ENCODE measurements around the gene PCDHGC3.
"Not testable (repeated sequence)": the region's sequence is repeated elsewhere in the genome, so short reads cannot be mapped to it uniquely, and the experiment has no call there.

The PCDHGC3 gene

GRCh38 chr5:141475625-141476131 is at the start of gene PCDHGC3:
TSS of gene PCDHGC3 (plus strand) at chr5:141475966. CDS start at chr5:141476117, 151 bp downstream.
- FAIRE-seq, result peak; percentile 88

DNA sequence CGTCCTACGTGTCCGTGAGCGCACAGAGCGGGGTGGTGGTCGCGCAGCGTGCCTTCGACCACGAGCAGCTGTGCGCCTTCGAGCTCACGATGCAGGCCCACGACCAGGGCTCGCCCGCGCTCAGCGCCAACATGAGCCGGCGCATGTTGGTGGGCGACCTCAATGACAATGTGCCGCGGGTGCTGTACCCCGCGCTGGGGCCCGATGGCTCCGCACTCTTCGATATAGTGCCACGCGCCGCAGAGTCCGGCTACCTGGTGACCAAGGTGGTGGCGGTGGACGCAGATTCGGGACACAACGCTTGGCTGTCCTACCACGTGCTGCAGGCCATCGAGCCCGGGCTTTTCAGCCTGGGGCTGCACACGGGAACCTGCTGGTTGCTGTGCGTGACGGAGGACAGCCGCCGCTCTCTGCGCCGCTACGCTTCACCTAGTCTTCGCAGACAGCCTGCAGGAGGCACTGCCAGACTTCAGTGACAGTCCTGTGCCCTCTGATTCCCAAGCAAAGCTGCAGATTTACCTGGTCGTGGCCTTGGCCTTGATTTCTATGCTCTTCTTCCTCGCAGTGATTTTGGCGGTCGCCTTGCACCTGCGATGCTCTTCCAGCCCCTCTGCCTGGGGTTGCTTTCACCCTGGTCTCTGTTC is 47.9 kb upstream of the PCDHGC3 start:
- no peak for FAIRE-seq

DNA sequence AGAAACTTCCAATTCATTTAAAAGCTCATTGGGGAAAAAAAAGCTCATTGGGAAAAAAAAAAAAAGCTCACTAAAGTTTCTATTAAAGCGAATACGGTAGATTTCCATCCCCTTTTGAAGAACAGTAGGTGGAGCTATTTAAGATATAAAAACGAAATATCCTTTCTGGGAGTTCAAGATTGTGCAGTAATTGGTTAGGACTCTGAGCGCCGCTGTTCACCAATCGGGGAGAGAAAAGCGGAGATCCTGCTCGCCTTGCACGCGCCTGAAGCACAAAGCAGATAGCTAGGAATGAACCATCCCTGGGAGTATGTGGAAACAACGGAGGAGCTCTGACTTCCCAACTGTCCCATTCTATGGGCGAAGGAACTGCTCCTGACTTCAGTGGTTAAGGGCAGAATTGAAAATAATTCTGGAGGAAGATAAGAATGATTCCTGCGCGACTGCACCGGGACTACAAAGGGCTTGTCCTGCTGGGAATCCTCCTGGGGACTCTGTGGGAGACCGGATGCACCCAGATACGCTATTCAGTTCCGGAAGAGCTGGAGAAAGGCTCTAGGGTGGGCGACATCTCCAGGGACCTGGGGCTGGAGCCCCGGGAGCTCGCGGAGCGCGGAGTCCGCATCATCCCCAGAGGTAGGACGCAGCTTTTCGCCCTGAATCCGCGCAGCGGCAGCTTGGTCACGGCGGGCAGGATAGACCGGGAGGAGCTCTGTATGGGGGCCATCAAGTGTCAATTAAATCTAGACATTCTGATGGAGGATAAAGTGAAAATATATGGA is 45.2 kb upstream of the PCDHGC3 start, which contains the start of gene PCDHGA12:
PCDHGA12 (plus strand) TSS at position 176 of the 782 bp plus-strand sequence; CDS start at position 429, 253 bp downstream.
- no peak for FAIRE-seq

DNA sequence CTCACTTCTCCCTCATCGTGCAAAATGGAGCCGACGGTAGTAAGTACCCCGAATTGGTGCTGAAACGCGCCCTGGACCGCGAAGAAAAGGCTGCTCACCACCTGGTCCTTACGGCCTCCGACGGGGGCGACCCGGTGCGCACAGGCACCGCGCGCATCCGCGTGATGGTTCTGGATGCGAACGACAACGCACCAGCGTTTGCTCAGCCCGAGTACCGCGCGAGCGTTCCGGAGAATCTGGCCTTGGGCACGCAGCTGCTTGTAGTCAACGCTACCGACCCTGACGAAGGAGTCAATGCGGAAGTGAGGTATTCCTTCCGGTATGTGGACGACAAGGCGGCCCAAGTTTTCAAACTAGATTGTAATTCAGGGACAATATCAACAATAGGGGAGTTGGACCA is 44.5 kb upstream of the PCDHGC3 start:
- FAIRE-seq, result no peak

GRCh38 chr5:141432308-141432707 is 43.5 kb upstream of the PCDHGC3 start:
- not testable (repeated sequence) for FAIRE-seq

DNA sequence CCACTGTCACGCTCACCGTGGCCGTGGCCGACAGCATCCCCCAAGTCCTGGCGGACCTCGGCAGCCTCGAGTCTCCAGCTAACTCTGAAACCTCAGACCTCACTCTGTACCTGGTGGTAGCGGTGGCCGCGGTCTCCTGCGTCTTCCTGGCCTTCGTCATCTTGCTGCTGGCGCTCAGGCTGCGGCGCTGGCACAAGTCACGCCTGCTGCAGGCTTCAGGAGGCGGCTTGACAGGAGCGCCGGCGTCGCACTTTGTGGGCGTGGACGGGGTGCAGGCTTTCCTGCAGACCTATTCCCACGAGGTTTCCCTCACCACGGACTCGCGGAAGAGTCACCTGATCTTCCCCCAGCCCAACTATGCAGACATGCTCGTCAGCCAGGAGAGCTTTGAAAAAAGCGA is 43.0 kb upstream of the PCDHGC3 start:
- FAIRE-seq, result not testable (repeated sequence)

GRCh38 chr5:141434006-141434405 is 41.8 kb upstream of the PCDHGC3 start:
- no peak for FAIRE-seq

DNA sequence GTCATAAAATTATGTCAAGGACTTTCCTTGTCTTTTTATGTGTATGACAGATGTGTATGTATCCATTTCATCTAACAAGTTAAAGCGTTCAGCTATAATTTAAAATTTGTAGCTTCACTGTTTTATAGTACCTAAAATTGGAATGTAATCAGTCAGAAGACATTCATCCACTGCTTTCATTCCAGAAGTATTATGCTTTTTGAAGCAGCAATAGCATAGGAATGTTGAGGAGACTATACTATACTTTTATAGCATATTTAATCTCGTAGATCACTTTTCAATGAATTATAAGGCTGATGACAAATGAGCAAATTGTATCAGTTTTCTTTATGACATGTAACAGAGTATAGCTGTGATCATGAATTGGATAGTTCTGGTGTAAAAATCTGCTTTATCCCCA is 38.5 kb upstream of the PCDHGC3 start:
- no peak for FAIRE-seq

GRCh38 chr5:141439411-141440141 is 36.2 kb upstream of the PCDHGC3 start:
- FAIRE-seq, result no peak

DNA sequence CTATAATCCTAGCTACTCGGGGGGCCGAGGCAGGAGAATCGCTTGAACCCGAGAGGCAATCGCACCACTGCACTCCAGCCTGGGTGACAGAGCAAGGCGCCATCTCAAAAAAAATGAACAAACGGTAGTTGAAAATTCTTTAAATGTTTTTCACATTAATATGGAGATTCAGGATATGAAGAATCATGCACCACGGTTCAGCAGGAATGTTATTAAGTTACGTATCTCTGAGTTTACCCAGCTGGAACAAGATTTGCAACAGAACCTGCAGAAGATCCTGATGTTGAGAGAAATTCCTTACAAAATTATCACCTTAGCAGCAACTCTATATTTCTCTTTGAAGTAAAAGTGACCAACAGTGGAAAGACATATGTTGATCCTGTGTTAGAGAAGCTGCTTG is 35.4 kb upstream of the PCDHGC3 start:
- FAIRE-seq, result no peak

DNA sequence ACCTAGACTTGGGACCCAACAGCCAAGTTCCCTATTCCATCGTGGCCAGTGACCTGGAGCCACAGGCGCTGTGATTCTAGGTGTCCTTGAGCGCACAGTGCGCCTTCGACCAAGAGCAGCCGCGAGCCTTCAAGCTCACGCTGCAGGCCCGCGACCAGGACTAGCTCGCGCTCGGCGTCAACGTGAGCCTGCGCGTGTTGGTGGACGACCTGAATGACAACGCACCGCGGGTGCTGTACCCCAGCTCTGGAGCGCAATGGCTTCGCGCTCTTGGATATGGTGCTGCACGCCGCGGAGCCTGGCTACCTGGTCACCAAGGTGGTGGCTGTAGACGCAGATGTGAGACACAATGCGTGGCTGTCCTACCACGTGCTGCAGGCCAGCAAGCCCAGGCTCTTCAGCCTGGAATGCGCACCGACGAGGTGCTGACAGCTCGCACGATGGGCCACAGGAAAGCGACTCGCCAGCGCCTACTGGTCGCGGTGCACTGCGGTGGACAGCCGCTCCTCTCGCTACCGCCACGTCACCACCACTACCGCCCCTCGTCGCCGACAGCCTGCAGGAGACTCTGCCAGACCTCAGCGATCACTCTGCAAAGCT is 34.1 kb upstream of the PCDHGC3 start:
- FAIRE-seq, result no peak

GRCh38 chr5:141465351-141465750 is 10.4 kb upstream of the PCDHGC3 start:
- no peak for FAIRE-seq

DNA sequence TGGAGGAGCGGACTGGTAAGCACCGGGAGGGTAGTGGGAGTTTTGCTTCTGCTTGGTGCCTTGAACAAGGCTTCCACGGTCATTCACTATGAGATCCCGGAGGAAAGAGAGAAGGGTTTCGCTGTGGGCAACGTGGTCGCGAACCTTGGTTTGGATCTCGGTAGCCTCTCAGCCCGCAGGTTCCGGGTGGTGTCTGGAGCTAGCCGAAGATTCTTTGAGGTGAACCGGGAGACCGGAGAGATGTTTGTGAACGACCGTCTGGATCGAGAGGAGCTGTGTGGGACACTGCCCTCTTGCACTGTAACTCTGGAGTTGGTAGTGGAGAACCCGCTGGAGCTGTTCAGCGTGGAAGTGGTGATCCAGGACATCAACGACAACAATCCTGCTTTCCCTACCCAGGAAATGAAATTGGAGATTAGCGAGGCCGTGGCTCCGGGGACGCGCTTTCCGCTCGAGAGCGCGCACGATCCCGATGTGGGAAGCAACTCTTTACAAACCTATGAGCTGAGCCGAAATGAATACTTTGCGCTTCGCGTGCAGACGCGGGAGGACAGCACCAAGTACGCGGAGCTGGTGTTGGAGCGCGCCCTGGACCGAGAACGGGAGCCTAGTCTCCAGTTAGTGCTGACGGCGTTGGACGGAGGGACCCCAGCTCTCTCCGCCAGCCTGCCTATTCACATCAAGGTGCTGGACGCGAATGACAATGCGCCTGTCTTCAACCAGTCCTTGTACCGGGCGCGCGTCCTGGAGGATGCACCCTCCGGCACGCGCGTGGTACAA is 556 bp downstream of the PCDHGC3 start:
- FAIRE-seq, result no peak

GRCh38 chr5:141477044-141477575 is 1.3 kb downstream of the PCDHGC3 start:
- FAIRE-seq, result no peak

- no peak for FAIRE-seq
These were observed 2.0 kb downstream of the PCDHGC3 start for GRCh38 chr5:141477815-141478214.

- peak; percentile 5 for FAIRE-seq
These were observed 2.7 kb downstream of the PCDHGC3 start for GRCh38 chr5:141478321-141478945.

- FAIRE-seq, result no peak
These were observed 4.0 kb downstream of the PCDHGC3 start for GRCh38 chr5:141479776-141480175.

- no peak for FAIRE-seq
These were observed 8.1 kb downstream of the PCDHGC3 start for GRCh38 chr5:141483902-141484301.

DNA sequence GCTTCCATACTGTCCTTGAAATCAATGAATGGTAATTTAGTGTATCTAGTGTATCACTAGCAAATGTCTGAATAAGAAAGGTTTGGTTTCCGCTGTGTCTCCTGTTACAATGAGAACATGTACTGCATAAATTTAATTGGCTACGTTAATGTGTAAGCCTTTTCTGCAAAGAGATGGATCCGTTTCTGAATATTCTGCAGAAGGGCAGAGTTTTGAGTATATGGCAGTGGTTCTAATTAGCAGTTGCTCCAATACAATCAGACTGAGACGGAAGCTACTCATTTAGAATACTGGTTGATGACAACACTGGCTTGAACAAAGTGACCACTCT is 8.5 kb downstream of the PCDHGC3 start:
- no peak for FAIRE-seq

DNA sequence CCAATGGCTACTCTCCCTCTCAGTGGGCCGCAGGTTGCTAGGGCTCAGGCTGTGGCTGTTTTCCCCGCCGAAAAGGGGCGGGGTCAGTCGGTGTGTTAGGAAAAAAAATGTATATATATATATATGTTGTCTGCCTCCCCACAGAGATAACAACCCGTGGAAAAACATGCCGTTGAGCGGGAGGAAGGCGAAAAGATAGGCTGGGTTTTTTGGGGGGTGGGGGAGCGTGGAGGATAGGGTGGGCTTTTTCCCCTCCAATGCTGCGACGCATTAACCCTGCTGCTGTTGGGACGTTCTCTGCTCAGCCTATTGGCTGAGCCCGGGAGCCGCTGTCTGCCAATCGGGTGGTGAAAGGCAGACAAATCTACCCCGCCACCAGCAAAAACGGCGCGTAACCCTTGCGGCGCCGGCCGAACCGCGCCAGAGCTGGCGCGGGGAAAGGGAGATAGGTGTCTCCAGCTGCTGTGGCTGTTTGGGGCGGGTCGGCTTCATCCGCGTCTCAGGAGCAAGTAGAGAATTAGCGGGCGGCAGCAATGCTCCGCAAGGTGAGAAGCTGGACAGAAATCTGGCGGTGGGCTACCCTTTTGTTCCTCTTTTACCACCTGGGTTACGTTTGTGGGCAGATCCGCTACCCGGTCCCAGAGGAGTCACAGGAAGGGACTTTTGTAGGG is 9.0 kb downstream of the PCDHGC3 start, which contains the start of gene PCDHGC4:
PCDHGC4 (plus strand) TSS at position 390 of the 671 bp plus-strand sequence; CDS start at position 534, 144 bp downstream.
- no peak for FAIRE-seq

All from islet of Langerhans (tissue), 1 donor.